ENCODE measurements around the gene RPL10L.

RPL10L gene

GRCh38 chr14:46626876-46627275, 24.7 kb downstream of the RPL10L start:
- Histone ChIP-seq H3K4me1 (ENCODE audit: low read depth, poor library complexity, severe bottlenecking) (no peaks in the 10 kb centered on the region), H4K20me1 (ENCODE audit: insufficient read depth) (no peaks in the 10 kb centered on the region), H3K27me3 (ENCODE audit: insufficient read depth, low read depth) (no peaks in the 10 kb centered on the region), H2AFZ (ENCODE audit: low read depth) (no peak overlapping the region), H3K36me3 (ENCODE audit: insufficient read depth) (no peaks in the 10 kb centered on the region), H3K79me2 (ENCODE audit: insufficient read depth, low read depth) (no peaks in the 10 kb centered on the region), H3K4me3 (IDR thresholded peaks at IDR 0.05; ENCODE audit: insufficient read depth, low read depth, low read length) (no peak overlapping the region), H3K4me2 (no peak overlapping the region), H3K9ac (no peak overlapping the region), H3K27ac (no peak overlapping the region)
- TF ChIP-seq CTCF (conservative IDR thresholded peaks at IDR 0.05; ENCODE audit: low read depth, low read length): no peak

All from KMS-11 (cell line).